H9 (cell line): ENCODE results near the gene CAMKV. TPM values are rescaled to one million over a fixed set of nuclear protein-coding genes. Genes with fewer than 3 reads are reported as not detected.

Experiments
- DNase-seq: peaks from one replicate; pipeline ENCODE4 v3.0.0-alpha.2; 2017
- H2AFZ ChIP-seq: one replicate; pipeline ENCODE4 v1.6.1; 2013; ENCODE audit warnings: mild to moderate bottlenecking, low read length, control low read depth, moderate library complexity
- H2AK5ac ChIP-seq: 2 replicates; pipeline ENCODE4 v1.6.1; 2013; ENCODE audit warnings: low read length, control low read depth, mixed read lengths; ENCODE audit not compliant: insufficient read length
- H2BK120ac ChIP-seq: one replicate; pipeline ENCODE4 v1.6.1; 2013; ENCODE audit warnings: low read depth, mild to moderate bottlenecking, low read length, control low read depth, inconsistent platforms; ENCODE audit not compliant: poor library complexity, severe bottlenecking
- H2BK12ac ChIP-seq: 2 replicates; pipeline ENCODE4 v1.6.1; 2013; ENCODE audit warnings: low read length, control low read depth, mixed read lengths, low read depth; ENCODE audit not compliant: insufficient read length
- H2BK15ac ChIP-seq: 2 replicates; pipeline ENCODE4 v1.6.1; 2013; ENCODE audit warnings: low read depth, low read length, control low read depth
- H2BK20ac ChIP-seq: one replicate; pipeline ENCODE4 v1.6.1; 2013; ENCODE audit warnings: low read depth, mild to moderate bottlenecking, low read length, control low read depth, inconsistent platforms; ENCODE audit not compliant: poor library complexity, severe bottlenecking
- H2BK5ac ChIP-seq: 2 replicates; pipeline ENCODE4 v1.6.1; 2013; ENCODE audit warnings: low read length, control low read depth, mixed read lengths; ENCODE audit not compliant: insufficient read length
- H3K14ac ChIP-seq: 2 replicates; pipeline ENCODE4 v1.6.1; 2013; ENCODE audit warnings: low read length, control low read depth; ENCODE audit not compliant: insufficient read depth
- H3K18ac ChIP-seq: 2 replicates; pipeline ENCODE4 v1.6.1; 2013; ENCODE audit warnings: low read depth, mild to moderate bottlenecking, mixed read lengths, low read length, control low read depth; ENCODE audit not compliant: insufficient read length
- H3K23ac ChIP-seq: 2 replicates; pipeline ENCODE4 v1.6.1; 2013; ENCODE audit warnings: low read length, control low read depth, mixed read lengths, low read depth; ENCODE audit not compliant: insufficient read length
- H3K23me2 ChIP-seq: 2 replicates; pipeline ENCODE4 v1.6.1; 2013; ENCODE audit warnings: low read depth, mild to moderate bottlenecking, mixed read lengths, low read length, control low read depth; ENCODE audit not compliant: insufficient read length, poor library complexity, severe bottlenecking
- H3K27ac ChIP-seq: 2 replicates; pipeline ENCODE4 v1.5.1; 2013; ENCODE audit warnings: low read length, control low read depth, mixed read lengths, low read depth; ENCODE audit not compliant: insufficient read length
- H3K27me3 ChIP-seq: 2 replicates; pipeline ENCODE4 v1.6.1; 2013; ENCODE audit warnings: low read length, control low read depth, inconsistent platforms; ENCODE audit not compliant: insufficient read depth
- H3K4ac ChIP-seq: 2 replicates; pipeline ENCODE4 v1.6.1; 2013; ENCODE audit warnings: low read depth, mild to moderate bottlenecking, control low read depth, inconsistent platforms, low read length, moderate library complexity
- H3K4me1 ChIP-seq: 2 replicates; pipeline ENCODE4 v1.6.1; 2013; ENCODE audit warnings: low read length, control low read depth, inconsistent platforms; ENCODE audit not compliant: insufficient read depth
- H3K4me2 ChIP-seq: 2 replicates; pipeline ENCODE4 v1.6.1; 2013; ENCODE audit warnings: low read length, control low read depth, mixed read lengths; ENCODE audit not compliant: insufficient read length, insufficient read depth
- H3K56ac ChIP-seq: 2 replicates; pipeline ENCODE4 v1.6.1; 2013; ENCODE audit warnings: low read depth, mild to moderate bottlenecking, mixed read lengths, low read length, control low read depth; ENCODE audit not compliant: insufficient read length
- H3K79me1 ChIP-seq: 2 replicates; pipeline ENCODE4 v1.6.1; 2013; ENCODE audit warnings: low read depth, mild to moderate bottlenecking, moderate library complexity, low read length, control low read depth, inconsistent platforms; ENCODE audit not compliant: insufficient read depth, poor library complexity, severe bottlenecking
- H3K79me2 ChIP-seq: 2 replicates; pipeline ENCODE4 v1.6.1; 2013; ENCODE audit warnings: low read length, control low read depth, inconsistent platforms; ENCODE audit not compliant: insufficient read depth
- H3K9ac ChIP-seq: 2 replicates; pipeline ENCODE4 v1.6.1; 2013; ENCODE audit warnings: low read length, control low read depth, mixed read lengths; ENCODE audit not compliant: insufficient read length; ENCODE audit errors: extremely low read depth
- H3K9me3 ChIP-seq: one replicate; pipeline ENCODE4 v1.6.1; 2013; ENCODE audit warnings: low read depth, low read length, inconsistent platforms; ENCODE audit not compliant: control insufficient read depth
- H3T11ph ChIP-seq: one replicate; pipeline ENCODE4 v1.6.1; 2013; ENCODE audit warnings: mild to moderate bottlenecking, low read length, control low read depth, inconsistent platforms
- H4K20me1 ChIP-seq: one replicate; pipeline ENCODE4 v1.6.1; 2013; ENCODE audit not compliant: control insufficient read depth, insufficient read length, insufficient read depth
- H4K5ac ChIP-seq: 2 replicates; pipeline ENCODE4 v1.6.1; 2013; ENCODE audit warnings: low read depth, mild to moderate bottlenecking, mixed read lengths, low read length, control low read depth; ENCODE audit not compliant: insufficient read length
- H4K8ac ChIP-seq: replicated peaks from 2 replicates; pipeline ENCODE4 v1.6.1; 2013; ENCODE audit warnings: low read length, control low read depth, mixed read lengths, low read depth; ENCODE audit not compliant: insufficient read length
- H4K91ac ChIP-seq: 2 replicates; pipeline ENCODE4 v1.6.1; 2013; ENCODE audit warnings: low read depth, mild to moderate bottlenecking, moderate library complexity, mixed read lengths, low read length, control low read depth; ENCODE audit not compliant: insufficient read length
- H3K27ac Mint-ChIP-seq, 3 experiments: 2 replicates in 2 of 3; 3 replicates in 1 of 3; pipeline ENCODE4 v1.8.0; 2020 to 2021; ENCODE audit warnings: mixed read lengths in 3 of 3, mild to moderate bottlenecking in 1 of 3, moderate library complexity in 1 of 3
- H3K27me3 Mint-ChIP-seq: 2 replicates; pipeline ENCODE4 v1.8.0; 2021; ENCODE audit warnings: low read depth, mild to moderate bottlenecking, moderate library complexity, mixed read lengths
- H3K36me3 Mint-ChIP-seq, 3 experiments: 2 replicates in 2 of 3; 3 replicates in 1 of 3; pipeline ENCODE4 v1.8.0; 2020 to 2021; ENCODE audit warnings: low read depth in 3 of 3, mixed read lengths in 3 of 3; ENCODE audit not compliant: insufficient read depth in 1 of 3
- H3K4me1 Mint-ChIP-seq, 2 experiments: 2 replicates each; pipeline ENCODE4 v1.8.0; 2020; ENCODE audit warnings: mixed read lengths in 2 of 2
- H3K4me3 Mint-ChIP-seq, 2 experiments: 2 replicates in 1 of 2; 3 replicates in 1 of 2; pipeline ENCODE4 v1.8.0; 2020 to 2021; ENCODE audit warnings: mild to moderate bottlenecking in 2 of 2, mixed read lengths in 2 of 2, moderate library complexity in 1 of 2
- H3K9me3 Mint-ChIP-seq, 2 experiments: 2 replicates in 1 of 2; 3 replicates in 1 of 2; pipeline ENCODE4 v1.8.0; 2020; ENCODE audit warnings: mild to moderate bottlenecking in 2 of 2, mixed read lengths in 2 of 2, moderate library complexity in 1 of 2
- CTCF ChIP-seq: fragments of 200-600 bp; sonication (generic); conservative IDR thresholded peaks from 3 replicates; pipeline ENCODE4 v1.8.0; 2021; ENCODE audit warnings: antibody characterized with exemption, mild to moderate bottlenecking
- WGBS: extraction: QIAGEN DNeasy Blood & Tissue Kit; methylation state at CpG from one replicate; pipeline ENCODE4 v1.1.7; 2013; ENCODE audit warnings: missing lambda C conversion rate, low lambda C conversion rate, mixed read lengths; ENCODE audit not compliant: insufficient read length; ENCODE audit errors: extremely low coverage; 5-methylcytosine and 5-hydroxymethylcytosine counted together
- total RNA-seq: library from RNA; stranded (reverse); gene quantifications from 2 replicates; pipeline ENCODE4 v1.2.1, GENCODE V29; 2021

The CAMKV gene
- total RNA-seq, 1 experiment from 2014 or later, result 54.2 TPM

- Histone ChIP-seq H2BK12ac (no peak overlapping the region), H3K9me3 (no peaks in the 10 kb centered on the region), H3K4ac (no peak overlapping the region), H3K4me1 (peaks cover 10% of the 10 kb centered on the region; the same call in 1 of the 2 replicates), H4K8ac (no peak overlapping the region), H3K79me1 (no peaks in the 10 kb centered on the region), H3K18ac (no peak overlapping the region), H3K56ac (no peak overlapping the region), H4K5ac (no peak overlapping the region), H3K9ac (peak overlapping the region; percentile 3), H3K23ac (no peak overlapping the region), H4K20me1 (no peaks in the 10 kb centered on the region), H2BK5ac (no peak overlapping the region), H3K79me2 (no peaks in the 10 kb centered on the region), H3K14ac (no peak overlapping the region), H2BK20ac (no peak overlapping the region), H2AFZ (no peak overlapping the region), H4K91ac (no peak overlapping the region), H3K27me3 (no peaks in the 10 kb centered on the region), H2BK15ac (no peak overlapping the region), H3K27ac (no peak overlapping the region), H3K23me2 (peaks cover 7% of the 10 kb centered on the region), H2AK5ac (no peak overlapping the region), H2BK120ac (no peak overlapping the region), H3T11ph (no peak overlapping the region), H3K4me2 (peak overlapping the region; percentile 43)
- Mint-ChIP-seq H3K9me3 (no peaks in the 10 kb centered on the region), H3K27ac (peak overlapping the region in 2 of 3 experiments; percentile 23 to 91; a peak in 3 of 7 replicates), H3K4me3 (peak overlapping the region; percentile 70 to 83), H3K27me3 (peaks cover 25% of the 10 kb centered on the region), H3K4me1 (peaks cover 33 to 54% of the 10 kb centered on the region in 2 experiments), H3K36me3 (no peaks in the 10 kb centered on the region; a peak in 1 of 7 replicates)
- DNase-seq, result peak; percentile 69
- no CpG with 5 or more reads among the region's 23 CpGs for WGBS
- no peak for TF ChIP-seq CTCF
These were observed 742 bp downstream of the CAMKV start for GRCh38 chr3:49868862-49869466.
